ENCODE data around the gene CEACAM19. TPM values are rescaled to one million over a fixed set of nuclear protein-coding genes. Genes with fewer than 3 reads are reported as not detected.

Gene CEACAM19
- total and polyA plus RNA-seq, 10 of the 15 experiments (the other 5 are each of a cell fraction or from before 2014, with no cell fraction given) = 0.13 to 0.31 (median 0.17) TPM; not detected in 4

DNA sequence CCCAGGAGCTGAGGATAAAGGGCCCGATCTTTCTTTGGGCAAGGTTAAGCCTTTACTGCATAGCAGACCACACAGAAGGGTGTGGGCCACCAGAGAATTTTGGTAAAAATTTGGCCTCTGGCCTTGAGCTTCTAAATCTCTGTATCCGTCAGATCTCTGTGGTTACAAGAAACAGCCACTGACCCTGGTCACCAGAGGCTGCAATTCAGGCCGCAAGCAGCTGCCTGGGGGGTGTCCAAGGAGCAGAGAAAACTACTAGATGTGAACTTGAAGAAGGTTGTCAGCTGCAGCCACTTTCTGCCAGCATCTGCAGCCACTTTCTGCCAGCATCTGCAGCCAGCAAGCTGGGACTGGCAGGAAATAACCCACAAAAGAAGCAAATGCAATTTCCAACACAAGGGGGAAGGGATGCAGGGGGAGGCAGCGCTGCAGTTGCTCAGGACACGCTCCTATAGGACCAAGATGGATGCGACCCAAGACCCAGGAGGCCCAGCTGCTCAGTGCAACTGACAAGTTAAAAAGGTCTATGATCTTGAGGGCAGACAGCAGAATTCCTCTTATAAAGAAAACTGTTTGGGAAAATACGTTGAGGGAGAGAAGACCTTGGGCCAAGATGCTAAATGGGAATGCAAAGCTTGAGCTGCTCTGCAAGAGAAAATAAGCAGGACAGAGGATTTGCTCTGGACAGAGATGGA, 8.4 kb upstream of the CEACAM19 start (continued):
- no peak for TF ChIP-seq ZBTB11 (CRISPR knock-in tag; IDR thresholded peaks at IDR 0.05)

DNA sequence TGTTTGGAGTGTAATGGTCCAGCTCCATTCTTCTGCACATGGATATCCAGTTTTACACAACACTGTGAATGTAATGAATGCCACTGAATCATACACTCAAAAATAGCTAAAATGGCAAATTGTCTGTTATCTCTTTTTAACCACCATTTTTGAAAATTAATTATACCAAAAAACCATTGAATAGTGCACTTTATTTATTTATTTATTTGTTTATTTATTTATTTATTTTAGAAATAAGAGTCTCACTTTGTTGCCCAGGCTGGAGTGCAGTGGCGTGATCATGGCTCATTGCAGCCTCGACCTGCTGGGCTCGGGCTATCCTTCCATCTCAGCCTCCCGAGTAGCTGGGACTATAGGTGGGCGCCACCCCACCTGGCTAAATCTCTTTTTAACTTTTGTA, 7.3 kb upstream of the CEACAM19 start:
- intact Hi-C loops (cut with micrococcal nuclease; ENCODE audit: unreplicated experiment) (no loop called here), in situ Hi-C loops (cut with MboI) (no loop called here)
- CTCF ChIA-PET = interaction anchor here (0.7 to 2.6 kb wide), 8 partner anchors 9 to 144 kb away, joined by 3 to 15 read pairs (median 3); no protein-coding TSS in a partner anchor
- Histone ChIP-seq H3K4me3 (no peak overlapping the region), H3K27ac (ENCODE audit: control insufficient read depth, insufficient read depth) (no peak overlapping the region), H3K4me2 (ENCODE audit: control insufficient read depth, insufficient read depth) (no peak overlapping the region), H2AFZ (ENCODE audit: control insufficient read depth, low read depth, low read length) (no peak overlapping the region), H3K9ac (ENCODE audit: control insufficient read depth, insufficient read depth, low read length) (no peak overlapping the region), H3K9me3 (replicated peaks; ENCODE audit: control insufficient read depth, insufficient read depth, low read length) (no peaks in the 10 kb centered on the region), H4K20me1 (ENCODE audit: control insufficient read depth, insufficient read depth) (no peaks in the 10 kb centered on the region), H3K4me1 (ENCODE audit: control insufficient read depth, insufficient read depth, low read length) (no peaks in the 10 kb centered on the region), H3K27me3 (replicated peaks in 1 of 2; ENCODE audit: control insufficient read depth in 2 of 2, insufficient read depth in 2 of 2, low read length in 1 of 2) (no peaks in the 10 kb centered on the region), H3K36me3 (ENCODE audit: control insufficient read depth in 2 of 2, insufficient read depth in 2 of 2, low read length in 1 of 2) (no peaks in the 10 kb centered on the region), H3K79me2 (ENCODE audit: control insufficient read depth, insufficient read depth, low read length) (no peaks in the 10 kb centered on the region)
- POLR2A ChIA-PET = interaction anchor here (1.0 kb wide), 1 partner anchor 13 kb away, joined by 3 read pairs; no protein-coding TSS in a partner anchor
- no TSS peak for BruUV-seq (replicated peaks)
- ATAC-seq (no peak), FAIRE-seq (no peak), DNase-seq (ENCODE audit: low read depth, low spot score) (no peak)
- WGBS (ENCODE audit: insufficient coverage, insufficient replicate concordance, low lambda C conversion rate, missing lambda C conversion rate) = 39% methylated on average over 5 of the region's 5 CpGs
- RAD21 ChIA-PET (ENCODE audit: unreplicated experiment) = interaction anchor here (1.5 to 2.6 kb wide), 2 partner anchors 10 to 107 kb away, joined by 7 to 9 read pairs; no protein-coding TSS in a partner anchor
- TF ChIP-seq ZNF687 (IDR thresholded peaks at IDR 0.05) (no peak), FOXM1 (IDR thresholded peaks at IDR 0.05; ENCODE audit: low read depth, low read length) (no peak), SMAD1 (IDR thresholded peaks at IDR 0.05; ENCODE audit: low read depth, partially characterized antibody) (no peak), KDM1A (IDR thresholded peaks at IDR 0.05; ENCODE audit: borderline replicate concordance) (no peak), POLR2A (IDR thresholded peaks at IDR 0.05; ENCODE audit: low read depth, low read length) (no peak)
- SMC1A ChIA-PET (ENCODE audit: uncharacterized antibody, unreplicated experiment) = interaction anchor here (0.6 kb wide), 1 partner anchor 1687 kb away, joined by 3 read pairs; no protein-coding TSS in a partner anchor
